A172 (cell line): ENCODE data around the gene KIAA1671. TPM values are rescaled to one million over a fixed set of nuclear protein-coding genes. Genes with fewer than 3 reads are reported as not detected.
"Not testable (repeated sequence)": the region's sequence is repeated elsewhere in the genome, so short reads cannot be mapped to it uniquely, and the experiment has no call there.

ENCODE experiments used
- DNase-seq: peaks from one replicate; pipeline ENCODE4 v3.0.0-alpha.2; 2015; ENCODE audit warnings: low spot score
- total RNA-seq: library from RNA; depleted of rRNA; stranded (reverse); fragments of >200 nt; shearing (Covaris generic); gene quantifications from 2 replicates; pipeline ENCODE4 v1.2.3, GENCODE V29; 2014

The KIAA1671 gene
- total RNA-seq, 1 experiment from 2014 or later = 6.1 TPM

DNA sequence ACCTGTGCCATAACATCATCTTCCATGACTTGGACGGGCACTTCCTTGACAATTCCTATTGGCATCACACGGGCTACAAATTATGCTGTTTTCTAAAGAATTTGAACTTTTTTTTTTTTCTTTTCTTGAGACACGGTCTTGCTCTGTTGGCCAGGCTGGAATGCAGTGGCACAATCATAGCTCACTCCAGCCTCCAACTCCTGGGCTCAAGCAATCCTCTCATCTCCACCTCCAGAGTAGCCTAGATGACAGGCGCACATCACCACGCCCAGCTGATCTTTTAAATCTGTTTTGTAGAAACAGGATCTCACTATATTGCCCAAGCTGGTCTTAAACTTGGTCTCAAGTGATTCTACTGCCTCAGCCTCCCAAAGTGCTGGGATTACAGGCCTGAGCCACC is 243.8 kb downstream of the KIAA1671 start:
- DNase-seq = no peak

- DNase-seq = no peak
These were observed 244.8 kb downstream of the KIAA1671 start for GRCh38 chr22:25197340-25197739.

DNA sequence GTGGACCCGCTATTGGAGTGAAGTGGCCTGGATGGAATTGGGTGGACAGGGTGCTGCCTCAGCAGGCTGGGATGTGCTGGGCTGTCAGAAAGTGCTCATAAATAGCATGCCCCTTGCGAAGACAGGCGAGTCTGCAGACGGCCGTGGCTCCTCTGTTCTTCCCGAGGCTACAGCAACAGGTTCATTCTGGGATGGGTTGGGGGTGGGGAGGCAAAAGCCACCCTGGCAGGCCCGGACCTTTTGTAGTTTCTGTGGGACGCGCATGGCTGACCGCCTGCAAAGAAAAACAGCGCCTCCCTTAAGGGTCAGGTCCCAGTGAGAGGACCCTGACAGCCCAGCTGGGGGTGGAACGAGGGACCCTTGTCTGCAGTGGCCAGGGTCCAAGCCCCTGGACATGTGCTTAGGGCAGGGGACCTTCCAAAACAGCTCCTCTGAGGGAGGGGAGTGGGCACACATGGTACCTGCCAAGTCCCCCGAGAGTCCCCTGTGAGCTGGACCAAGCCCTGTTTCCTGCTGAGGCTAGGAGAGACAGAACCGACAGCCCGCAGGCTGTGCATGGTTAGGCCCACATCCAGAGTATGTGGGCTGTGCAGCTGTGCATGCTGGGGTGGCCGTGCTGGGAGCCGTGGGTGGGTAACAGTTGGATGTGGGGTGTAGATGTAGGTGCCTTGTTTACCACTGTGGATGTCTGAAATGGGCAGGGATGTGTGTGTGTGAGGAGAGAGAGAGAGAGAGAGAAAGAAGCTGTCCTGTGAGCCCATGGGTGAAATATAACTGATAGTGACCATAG is 247.4 kb downstream of the KIAA1671 start, which contains the start of gene CRYBB3:
Gene CRYBB3, plus strand, starts transcription at position 128 of the 790 bp plus-strand sequence. CDS start 1,539 bp downstream, outside the sequence.
- DNase-seq = no peak

GRCh38 chr22:25200967-25201366 is 248.5 kb downstream of the KIAA1671 start:
- no peak for DNase-seq

DNA sequence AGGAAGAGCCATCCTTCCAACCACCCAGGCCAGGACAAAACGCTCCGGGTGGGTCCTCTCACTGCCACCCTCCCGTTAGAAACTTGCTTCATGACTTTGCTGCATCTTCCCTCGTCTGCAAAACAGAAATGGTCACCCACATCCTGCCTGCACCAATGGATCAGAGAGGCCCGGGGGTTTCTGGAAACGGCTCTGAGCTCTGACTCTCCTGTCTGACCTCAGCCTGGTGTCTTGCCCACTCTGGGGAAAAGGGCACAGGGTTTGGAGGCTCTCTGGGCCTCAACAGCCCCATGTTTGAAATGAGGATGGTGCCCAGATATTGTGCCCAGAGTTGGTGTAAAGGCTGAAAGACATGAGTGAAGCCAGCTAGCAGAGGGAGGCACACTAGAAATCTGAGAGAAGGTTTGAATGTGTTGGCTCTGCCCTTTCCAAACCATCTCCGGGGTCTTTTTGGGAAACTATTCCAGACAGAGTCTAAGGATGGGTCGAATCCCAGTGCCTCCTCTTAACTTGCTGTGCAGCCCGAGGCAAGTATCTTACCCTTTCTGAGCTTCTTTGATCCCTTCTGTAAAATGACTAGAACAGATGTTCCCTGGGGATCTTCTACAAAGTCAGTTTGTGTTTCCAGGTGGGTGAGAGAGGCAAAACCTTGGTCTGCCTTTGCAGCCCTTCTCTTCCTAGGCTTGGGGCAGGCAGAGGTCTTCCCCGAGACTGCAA is 249.2 kb downstream of the KIAA1671 start:
- no peak for DNase-seq

GRCh38 chr22:25202290-25202921 is 249.9 kb downstream of the KIAA1671 start:
- DNase-seq = peak; percentile 38

DNA sequence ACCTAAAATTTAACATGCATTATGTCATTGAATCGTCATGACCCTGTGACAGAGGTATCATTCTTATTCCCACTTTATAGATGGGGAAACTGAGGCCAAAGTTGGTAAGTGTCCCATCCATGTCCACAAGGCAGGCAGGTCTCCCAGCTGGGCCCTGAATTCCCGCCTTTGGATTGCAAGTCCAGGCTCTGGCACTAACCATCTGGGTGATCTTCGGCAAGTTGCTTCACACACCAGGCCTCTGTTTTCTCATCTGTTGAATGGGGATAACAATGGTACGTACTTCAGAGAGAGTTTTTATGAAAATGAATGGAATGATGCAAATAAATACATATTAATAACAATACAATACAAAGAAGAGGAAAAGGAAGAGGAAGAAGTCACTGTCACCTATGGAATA is 250.6 kb downstream of the KIAA1671 start:
- DNase-seq = no peak

DNA sequence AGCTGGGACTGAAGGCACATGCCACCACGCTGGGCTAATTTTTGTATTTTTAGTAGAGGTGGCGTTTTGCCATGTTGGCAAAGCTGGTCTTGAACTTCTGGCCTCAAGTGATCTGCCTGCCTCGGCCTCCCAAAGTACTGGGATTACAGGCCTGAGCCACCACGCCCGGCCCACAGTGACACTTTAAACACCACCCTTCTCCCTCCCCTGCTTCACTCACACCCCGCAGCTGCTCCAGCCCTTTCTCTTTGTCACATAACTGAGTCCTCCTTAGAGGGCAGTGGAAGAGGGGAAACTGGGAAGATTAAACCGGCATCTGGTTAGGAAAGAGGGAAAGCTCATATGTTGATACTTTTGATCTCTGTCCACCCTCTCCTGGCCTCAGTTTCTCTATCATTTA is 252.0 kb downstream of the KIAA1671 start:
- not testable (repeated sequence) for DNase-seq

- no peak for DNase-seq
These were observed 253.3 kb downstream of the KIAA1671 start for GRCh38 chr22:25205847-25206246.

DNA sequence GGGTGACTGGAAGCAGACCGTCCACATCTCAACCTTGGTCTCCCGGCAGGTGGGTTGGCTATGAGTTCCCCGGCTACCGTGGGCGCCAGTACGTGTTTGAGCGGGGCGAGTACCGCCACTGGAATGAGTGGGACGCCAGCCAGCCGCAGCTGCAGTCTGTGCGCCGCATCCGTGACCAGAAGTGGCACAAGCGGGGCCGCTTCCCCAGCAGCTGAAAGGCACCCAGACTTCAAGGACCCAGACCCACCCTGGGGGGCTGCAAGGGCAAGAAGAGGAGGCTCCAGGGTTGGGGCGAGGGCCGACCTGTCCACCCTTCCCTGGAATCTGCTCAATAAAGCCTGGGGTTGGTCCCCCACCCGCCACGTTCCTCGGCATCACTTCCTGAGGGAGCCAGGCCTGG is 254.5 kb downstream of the KIAA1671 start:
- no peak for DNase-seq

DNA sequence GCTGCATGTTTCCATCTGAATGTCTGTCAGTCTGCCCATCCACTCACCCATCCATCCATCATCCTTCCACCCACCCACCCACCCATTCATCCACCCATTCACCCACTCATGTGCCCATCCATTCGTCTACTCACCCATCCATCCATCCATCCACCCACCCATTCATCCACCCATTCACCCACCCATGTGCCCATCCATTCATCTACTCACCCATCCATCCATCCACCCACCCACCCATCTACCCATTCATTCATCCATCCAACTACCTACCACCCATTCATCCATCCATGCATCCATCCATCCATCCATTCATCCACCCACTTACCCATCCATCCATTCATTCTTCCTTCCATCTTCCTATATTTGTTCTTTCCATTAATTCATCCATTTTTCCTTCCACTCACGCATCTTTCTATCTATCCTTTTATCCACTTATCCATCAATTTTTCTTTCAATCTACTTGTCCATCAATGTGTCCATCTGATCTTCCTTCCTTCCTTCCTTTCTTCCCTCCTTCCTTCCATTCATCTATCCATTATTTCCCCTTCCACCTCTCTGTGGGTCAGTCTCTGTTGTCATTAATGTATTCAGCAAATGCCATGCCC is 255.1 kb downstream of the KIAA1671 start:
- no peak for DNase-seq

GRCh38 chr22:25208328-25208727 is 255.8 kb downstream of the KIAA1671 start:
- no peak for DNase-seq

- no peak for DNase-seq
These were observed 256.4 kb downstream of the KIAA1671 start for GRCh38 chr22:25208743-25209505.

GRCh38 chr22:25210793-25211192 is 258.3 kb downstream of the KIAA1671 start:
- no peak for DNase-seq

- no peak for DNase-seq
These were observed 259.8 kb downstream of the KIAA1671 start for GRCh38 chr22:25212337-25212736.

- no peak for DNase-seq
These were observed 260.7 kb downstream of the KIAA1671 start for GRCh38 chr22:25213221-25213620.

DNA sequence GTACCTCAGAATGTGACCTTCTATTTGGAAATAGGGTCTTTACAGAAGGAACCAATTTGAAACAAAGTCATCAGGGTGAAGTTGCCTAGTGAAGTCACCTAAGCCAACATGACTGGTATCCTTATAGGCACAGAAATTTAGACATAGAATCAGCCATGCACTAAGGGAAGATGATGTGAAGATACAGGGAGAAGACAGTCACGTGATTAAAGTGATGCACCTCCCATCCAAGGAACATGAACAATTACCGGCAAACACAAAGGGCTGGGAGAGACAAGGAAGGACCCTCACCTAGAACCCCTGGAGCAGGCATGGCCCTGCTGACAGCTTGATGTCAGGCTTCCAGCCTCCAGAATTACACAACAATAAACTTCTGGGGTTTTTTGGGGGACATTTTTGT is 263.7 kb downstream of the KIAA1671 start:
- DNase-seq = no peak

DNA sequence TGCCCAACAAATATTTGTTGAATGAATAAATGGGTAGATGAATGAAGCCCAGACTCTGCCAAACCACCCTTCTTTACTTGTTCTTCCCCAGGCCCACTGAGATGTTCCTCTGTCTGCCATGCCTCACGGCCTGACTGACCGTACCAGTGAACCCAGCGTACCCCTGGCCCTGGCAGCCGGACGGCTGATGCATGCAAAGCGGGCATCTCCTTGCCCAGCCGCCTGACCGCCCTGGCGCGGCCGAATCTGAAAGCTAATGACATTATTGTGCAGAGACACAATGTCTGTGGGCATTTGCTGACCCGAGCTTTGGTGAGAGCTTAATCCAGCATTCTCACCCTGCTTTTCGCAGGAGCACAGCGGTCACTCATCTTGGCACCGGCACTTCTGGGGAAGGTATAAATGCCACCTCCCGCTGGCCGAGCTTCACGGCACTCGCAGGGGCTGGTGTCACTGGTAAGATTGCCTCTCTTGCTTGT is 266.7 kb downstream of the KIAA1671 start, which contains the start of gene CRYBB2:
Gene CRYBB2, plus strand, starts transcription at position 429 of the 479 bp plus-strand sequence. CDS start 1,791 bp downstream, outside the sequence.
- DNase-seq = no peak

- no peak for DNase-seq
These were observed 267.5 kb downstream of the KIAA1671 start for GRCh38 chr22:25219948-25220442.

DNA sequence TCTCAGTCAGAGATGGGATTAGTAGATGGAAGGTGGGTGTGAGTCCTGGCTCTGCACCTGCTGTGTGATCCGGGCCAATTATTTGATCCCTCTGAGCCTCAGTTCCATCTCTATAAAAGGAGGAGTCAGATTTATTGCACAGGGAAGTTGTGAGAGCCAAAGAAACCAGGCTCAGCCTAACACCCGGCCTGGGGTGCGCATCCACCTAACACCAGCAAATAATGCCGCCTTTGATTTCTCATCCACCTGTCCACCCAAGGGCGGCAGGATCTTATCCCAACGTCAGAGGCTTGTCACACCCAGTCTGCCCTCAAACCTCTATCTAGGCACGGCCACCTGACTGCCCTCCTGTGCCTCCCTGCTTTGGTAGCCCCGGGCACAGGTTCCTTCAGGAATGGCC is 269.3 kb downstream of the KIAA1671 start:
- DNase-seq = no peak
